ENCODE measurements around the gene HADHA. TPM values are rescaled to one million over a fixed set of nuclear protein-coding genes. Genes with fewer than 3 reads are reported as not detected.

Gene HADHA
- total and polyA plus RNA-seq, 2 donors (not counting 3 experiments of a cell fraction or from before 2014, with no cell fraction given): 79.4 to 158 TPM

GRCh38 chr2:26223018-26223417 lies 21.4 kb downstream of the HADHA start:
- H3K9ac ChIP-seq (replicated peaks; ENCODE audit: extremely low read depth, insufficient read depth, low read length): no peak overlapping the region
- no peak overlapping the region for H2AFZ ChIP-seq (ENCODE audit: low read depth, low read length)
- ChIA-PET CTCF (no interaction called here), POLR2A (no interaction called here)
- dilution Hi-C loops (cut with MboI; ENCODE audit: extremely low pct_ligation_motif_present, low sequenced_read_pairs): no loop called here
- H3K4me2 ChIP-seq (ENCODE audit: insufficient read depth, low read length): no peak overlapping the region
- no peak overlapping the region for H3K4me3 ChIP-seq (replicated peaks in 1 of 3; ENCODE audit: insufficient read depth in 1 of 3, low read depth in 1 of 3, low read length in 3 of 3)
- H4K20me1 ChIP-seq (replicated peaks; ENCODE audit: control insufficient read depth, extremely low read depth, insufficient read depth, low read length): no peaks in the 10 kb centered on the region
- DNase-seq (ENCODE audit: low read depth, low spot score) (no peak), FAIRE-seq (no peak)
- H3K79me2 ChIP-seq (ENCODE audit: control insufficient read depth, insufficient read depth, low read length): no peaks in the 10 kb centered on the region
- H3K9me3 ChIP-seq (replicated peaks; ENCODE audit: control insufficient read depth, insufficient read depth, low read length): no peaks in the 10 kb centered on the region
- no peak for TF ChIP-seq MAX (IDR thresholded peaks at IDR 0.05; ENCODE audit: insufficient read depth, insufficient read length)
- TF ChIP-seq EZH2 (IDR thresholded peaks at IDR 0.05; ENCODE audit: borderline replicate concordance, low read depth, low read length, severe bottlenecking): no peak
- no peak for TF ChIP-seq POLR2AphosphoS5 (IDR thresholded peaks at IDR 0.05; ENCODE audit: insufficient read depth, low read depth, low read length)
- TF ChIP-seq POLR2A (IDR thresholded peaks at IDR 0.05; ENCODE audit: low read depth, low read length): no peak
- TF ChIP-seq FOS (IDR thresholded peaks at IDR 0.05; ENCODE audit: borderline replicate concordance, insufficient read depth, low read length): no peak
- H3K27ac ChIP-seq (ENCODE audit: insufficient read depth, low read depth, low read length): no peak overlapping the region
- no peaks in the 10 kb centered on the region for H3K4me1 ChIP-seq (ENCODE audit: control insufficient read depth, extremely low read depth, insufficient read depth, low read length)
- intact Hi-C loops (cut with micrococcal nuclease): no loop called here
- H3K9me1 ChIP-seq (replicated peaks; ENCODE audit: control insufficient read depth, extremely low read depth, insufficient read depth, low read length): no peaks in the 10 kb centered on the region
- BruUV-seq (replicated peaks): no TSS peak
- no peaks in the 10 kb centered on the region for H3K27me3 ChIP-seq (ENCODE audit: control insufficient read depth in 2 of 2, insufficient read depth in 2 of 2, low read length in 2 of 2)
- H3K36me3 ChIP-seq (ENCODE audit: control insufficient read depth in 2 of 2, extremely low read depth in 1 of 2, insufficient read depth in 2 of 2, low read length in 2 of 2): peaks cover 3 to 16% of the 10 kb centered on the region in 2 experiments

- BruUV-seq (replicated peaks): no TSS peak
- H3K79me2 ChIP-seq (ENCODE audit: control insufficient read depth, insufficient read depth, low read length): no peaks in the 10 kb centered on the region
- TF ChIP-seq GATA2 (IDR thresholded peaks at IDR 0.05; ENCODE audit: insufficient read depth, insufficient read length, low read depth, low read length) (no peak), POLR2A (IDR thresholded peaks at IDR 0.05; ENCODE audit: low read depth, low read length) (no peak), CTCF (IDR thresholded peaks at IDR 0.05; ENCODE audit: extremely low read depth in 1 of 2, insufficient read depth in 1 of 2, low read depth in 1 of 2, low read length in 2 of 2) (no peak), FOS (IDR thresholded peaks at IDR 0.05; ENCODE audit: borderline replicate concordance, insufficient read depth, low read length) (no peak), POLR2AphosphoS5 (IDR thresholded peaks at IDR 0.05; ENCODE audit: insufficient read depth, low read depth, low read length) (no peak), EZH2 (IDR thresholded peaks at IDR 0.05; ENCODE audit: borderline replicate concordance, low read depth, low read length, severe bottlenecking) (no peak), MAX (IDR thresholded peaks at IDR 0.05; ENCODE audit: insufficient read depth, insufficient read length) (no peak), MYC (IDR thresholded peaks at IDR 0.05; ENCODE audit: low read depth, low read length) (no peak), JUN (IDR thresholded peaks at IDR 0.05; ENCODE audit: borderline replicate concordance, insufficient read depth, insufficient read length, low read depth) (no peak)
- H2AFZ ChIP-seq (ENCODE audit: low read depth, low read length): no peak overlapping the region
- H3K4me3 ChIP-seq (replicated peaks in 1 of 3; ENCODE audit: insufficient read depth in 1 of 3, low read depth in 1 of 3, low read length in 3 of 3): no peak overlapping the region
- dilution Hi-C loops (cut with MboI; ENCODE audit: extremely low pct_ligation_motif_present, low sequenced_read_pairs) (no loop called here), intact Hi-C loops (cut with micrococcal nuclease) (no loop called here)
- H3K4me2 ChIP-seq (ENCODE audit: insufficient read depth, low read length): no peak overlapping the region
- DNase-seq (ENCODE audit: low read depth, low spot score) (no peak), FAIRE-seq (no peak)
- H3K9me1 ChIP-seq (replicated peaks; ENCODE audit: control insufficient read depth, extremely low read depth, insufficient read depth, low read length): no peaks in the 10 kb centered on the region
- H3K4me1 ChIP-seq (ENCODE audit: control insufficient read depth, extremely low read depth, insufficient read depth, low read length): no peaks in the 10 kb centered on the region
- ChIA-PET POLR2A (no interaction called here), CTCF (no interaction called here)
- no peaks in the 10 kb centered on the region for H3K9me3 ChIP-seq (replicated peaks; ENCODE audit: control insufficient read depth, insufficient read depth, low read length)
- H3K9ac ChIP-seq (replicated peaks; ENCODE audit: extremely low read depth, insufficient read depth, low read length): no peak overlapping the region
- no peaks in the 10 kb centered on the region for H4K20me1 ChIP-seq (replicated peaks; ENCODE audit: control insufficient read depth, extremely low read depth, insufficient read depth, low read length)
- no peaks in the 10 kb centered on the region for H3K27me3 ChIP-seq (ENCODE audit: control insufficient read depth in 2 of 2, insufficient read depth in 2 of 2, low read length in 2 of 2)
- no peak overlapping the region for H3K27ac ChIP-seq (ENCODE audit: insufficient read depth, low read depth, low read length)
- peaks cover 15 to 30% of the 10 kb centered on the region in 2 experiments for H3K36me3 ChIP-seq (ENCODE audit: control insufficient read depth in 2 of 2, extremely low read depth in 1 of 2, insufficient read depth in 2 of 2, low read length in 2 of 2)
Observed at GRCh38 chr2:26217720-26218119, 26.7 kb downstream of the HADHA start.
